HepG2 (cell line): Measurements from ENCODE around the gene TSPAN31. TPM values are rescaled to one million over a fixed set of nuclear protein-coding genes. Genes with fewer than 3 reads are reported as not detected.

Experiments
- ETV5 ChIP-seq: IDR thresholded peaks from 2 replicates; pipeline ENCODE4 v1.6.1; 2018; ENCODE audit warnings: missing biosample characterization, missing genetic modification reagents, inconsistent platforms, borderline replicate concordance
- HDAC2 ChIP-seq: sonication (generic); formaldehyde crosslinking; IDR thresholded peaks from 2 replicates; pipeline ENCODE4 v1.4.0; 2020; ENCODE audit warnings: missing genetic modification reagents
- HOXD1 ChIP-seq: sonication (generic); formaldehyde crosslinking; IDR thresholded peaks from 2 replicates; pipeline ENCODE4 v1.5.0; 2020; ENCODE audit warnings: missing genetic modification reagents
- KMT2B ChIP-seq: IDR thresholded peaks from 2 replicates; pipeline ENCODE4 v1.6.1; 2016; ENCODE audit warnings: missing genetic modification reagents, missing compliant biosample characterization
- MYC ChIP-seq: sonication (generic); formaldehyde crosslinking; IDR thresholded peaks from 2 replicates; pipeline ENCODE4 v1.9.0; 2021; ENCODE audit warnings: missing genetic modification reagents, borderline replicate concordance
- NONO ChIP-seq, 2 experiments: fragments of 450-650 bp in 1 of 2; sonication (generic) in 1 of 2; formaldehyde crosslinking in 1 of 2; IDR thresholded peaks in 1 of 2; conservative IDR thresholded peaks in 1 of 2; 2 replicates each; pipeline versions ENCODE4 v1.6.1 to v1.8.0; 2017 to 2022; ENCODE audit warnings: mild to moderate bottlenecking in 1 of 2, missing genetic modification reagents in 1 of 2, moderate library complexity in 1 of 2
- PITX1 ChIP-seq: sonication (generic); formaldehyde crosslinking; IDR thresholded peaks from 2 replicates; pipeline ENCODE4 v1.5.1; 2020; ENCODE audit warnings: mild to moderate bottlenecking, missing genetic modification reagents
- RORA ChIP-seq: sonication (generic); formaldehyde crosslinking; IDR thresholded peaks from 2 replicates; pipeline ENCODE4 v1.5.0; 2020; ENCODE audit warnings: mild to moderate bottlenecking, missing genetic modification reagents, moderate library complexity
- RXRA ChIP-seq: sonication (generic); formaldehyde crosslinking; IDR thresholded peaks from 2 replicates; pipeline ENCODE4 v1.5.1; 2020; ENCODE audit warnings: missing genetic modification reagents
- SALL1 ChIP-seq: sonication (generic); formaldehyde crosslinking; IDR thresholded peaks from 2 replicates; pipeline ENCODE4 v1.8.0; 2022; ENCODE audit warnings: mild to moderate bottlenecking, missing genetic modification reagents
- SAP130 ChIP-seq: IDR thresholded peaks from 2 replicates; pipeline ENCODE4 v1.6.1; 2016; ENCODE audit warnings: low read depth
- SNAPC5 ChIP-seq: sonication (generic); formaldehyde crosslinking; IDR thresholded peaks from 2 replicates; pipeline ENCODE4 v1.8.1; 2023; ENCODE audit warnings: mild to moderate bottlenecking, missing genetic modification reagents, borderline replicate concordance
- XRCC5 ChIP-seq: fragments of 200-400 bp; formaldehyde crosslinking; optimal IDR thresholded peaks from 2 replicates; pipeline ENCODE3; 2017; ENCODE audit warnings: mild to moderate bottlenecking, low read length
- ZBTB38 ChIP-seq: sonication (generic); formaldehyde crosslinking; IDR thresholded peaks from 2 replicates; pipeline ENCODE4 v1.5.1; 2020; ENCODE audit warnings: mild to moderate bottlenecking, missing genetic modification reagents
- ZFP90 ChIP-seq: sonication (generic); formaldehyde crosslinking; IDR thresholded peaks from 2 replicates; pipeline ENCODE4 v1.8.0; 2022; ENCODE audit warnings: missing genetic modification reagents, mild to moderate bottlenecking, inconsistent platforms, borderline replicate concordance
- ZMYM2 ChIP-seq: sonication (generic); formaldehyde crosslinking; IDR thresholded peaks from 2 replicates; pipeline ENCODE4 v1.8.0; 2022; ENCODE audit warnings: mild to moderate bottlenecking, missing genetic modification reagents
- ZNF207 ChIP-seq: fragments of 450-650 bp; IDR thresholded peaks from 2 replicates; pipeline ENCODE4 v1.6.1; 2016; ENCODE audit warnings: antibody characterized with exemption, borderline replicate concordance
- ZNF234 ChIP-seq: sonication (generic); formaldehyde crosslinking; conservative IDR thresholded peaks from 2 replicates; pipeline ENCODE4 v1.5.1; 2020; ENCODE audit warnings: mild to moderate bottlenecking, missing genetic modification reagents
- ZSCAN25 ChIP-seq: sonication (generic); formaldehyde crosslinking; IDR thresholded peaks from 2 replicates; pipeline ENCODE4 v1.8.0; 2022; ENCODE audit warnings: mild to moderate bottlenecking, missing genetic modification reagents
- polyA plus RNA-seq, 8 experiments: library from polyadenylated mRNA; depleted of rRNA in 3 of 8; stranded (reverse) in 7 of 8; unstranded in 1 of 8; fragments of >200 nt; fragmentation: Illumina TruSeq in 4 of 8; extraction: Trizol in 4 of 8; gene quantifications; 2 replicates each; pipeline versions ENCODE4 v1.2.1 to v1.2.3, GENCODE V29; 2011 to 2016; ENCODE audit warnings: low read depth in 4 of 8, missing spikeins in 1 of 8, mixed read lengths in 1 of 8; ENCODE audit not compliant: insufficient read depth in 1 of 8
- total RNA-seq, 5 experiments: library from RNA; depleted of rRNA; stranded (reverse); fragments of >200 nt; fragmentation: Illumina TruSeq; extraction: Trizol; gene quantifications; 2 replicates each; pipeline ENCODE4 v1.2.3, GENCODE V29; 2016; ENCODE audit warnings: low read depth in 1 of 5
- TF ChIP-seq, protein P1 (sequence below): sonication (generic); formaldehyde crosslinking; IDR thresholded peaks from 2 replicates; pipeline ENCODE4 v1.5.0; 2020; ENCODE audit warnings: missing genetic modification reagents
- TF ChIP-seq, protein P2 (sequence below): sonication (generic); formaldehyde crosslinking; IDR thresholded peaks from 2 replicates; pipeline ENCODE4 v1.4.0; 2020; ENCODE audit warnings: low read depth, mild to moderate bottlenecking, missing genetic modification reagents
- TF ChIP-seq, protein P3 (sequence below): IDR thresholded peaks from 2 replicates; pipeline ENCODE4 v1.6.1; 2016; ENCODE audit warnings: mild to moderate bottlenecking
- TF ChIP-seq, protein P4 (sequence below): sonication (generic); formaldehyde crosslinking; IDR thresholded peaks from 2 replicates; pipeline ENCODE4 v1.4.0; 2020; ENCODE audit warnings: missing genetic modification reagents

TSPAN31 gene
- total and polyA plus RNA-seq, 2 of the 13 experiments (the other 11 are each of a cell fraction or from before 2014, with no cell fraction given) = 10.4 to 24.6 TPM

DNA sequence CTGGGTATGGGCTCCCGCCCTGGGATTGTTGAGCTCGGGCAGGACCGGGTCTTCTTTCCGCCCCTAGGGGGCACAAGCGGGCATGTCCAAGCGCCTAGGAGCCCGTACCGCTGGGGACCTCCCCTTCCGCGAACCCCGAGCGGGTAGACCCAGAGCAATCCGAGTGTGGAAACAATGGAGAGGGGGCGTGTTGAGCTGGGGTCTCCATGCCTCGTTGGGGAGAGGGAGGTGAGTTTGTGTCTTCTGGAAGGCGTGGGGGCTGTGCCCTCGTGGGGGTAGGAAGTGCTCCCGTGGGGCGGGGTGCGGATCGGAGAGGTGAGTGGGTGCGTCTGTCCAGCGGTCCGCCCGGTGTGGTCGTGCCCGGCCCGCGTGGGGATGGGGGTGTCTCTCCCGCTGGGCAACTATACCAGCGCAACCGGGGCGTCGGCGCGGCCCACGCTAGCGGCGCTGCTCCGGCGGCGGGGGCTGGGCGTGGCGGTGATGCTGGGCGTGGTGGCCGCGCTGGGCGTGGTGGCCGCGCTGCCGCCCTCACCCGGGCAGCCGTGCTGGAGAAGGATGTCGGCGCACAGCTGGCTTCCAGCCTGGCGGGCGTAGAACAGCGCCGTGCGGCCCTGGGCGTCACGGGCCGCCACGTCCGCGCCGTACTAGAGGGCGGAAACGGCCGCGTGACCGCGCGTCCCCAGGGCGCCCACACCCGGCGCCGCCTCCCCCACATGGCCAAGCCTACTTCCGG is 18.5 kb upstream of the TSPAN31 start (continued):
- TF ChIP-seq XRCC5 = peak; percentile 80
- 0 out of 2 replicates have a peak, but pooled peaks have one; percentile 37 for TF ChIP-seq ZMYM2 (CRISPR knock-in tag)
- 0 out of 2 replicates have a peak, but pooled peaks have one; percentile 29 for TF ChIP-seq KMT2B (CRISPR knock-in tag)
- 0 out of 2 replicates have a peak, but pooled peaks have one; percentile 77 for TF ChIP-seq ZNF234 (CRISPR knock-in tag)
- peak; percentile 38; the same call in 1 of the 2 replicates for TF ChIP-seq ZFP90
- TF ChIP-seq, protein P1, sequence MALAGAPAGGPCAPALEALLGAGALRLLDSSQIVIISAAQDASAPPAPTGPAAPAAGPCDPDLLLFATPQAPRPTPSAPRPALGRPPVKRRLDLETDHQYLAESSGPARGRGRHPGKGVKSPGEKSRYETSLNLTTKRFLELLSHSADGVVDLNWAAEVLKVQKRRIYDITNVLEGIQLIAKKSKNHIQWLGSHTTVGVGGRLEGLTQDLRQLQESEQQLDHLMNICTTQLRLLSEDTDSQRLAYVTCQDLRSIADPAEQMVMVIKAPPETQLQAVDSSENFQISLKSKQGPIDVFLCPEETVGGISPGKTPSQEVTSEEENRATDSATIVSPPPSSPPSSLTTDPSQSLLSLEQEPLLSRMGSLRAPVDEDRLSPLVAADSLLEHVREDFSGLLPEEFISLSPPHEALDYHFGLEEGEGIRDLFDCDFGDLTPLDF = no peak
- peak; percentile 51; the same call in 1 of the 2 replicates for TF ChIP-seq MYC (CRISPR knock-in tag)
- no peak for TF ChIP-seq SNAPC5
- no peak for TF ChIP-seq RORA (CRISPR knock-in tag)
- peak; percentile 36; the same call in 1 of the 2 replicates for TF ChIP-seq ZBTB38 (CRISPR knock-in tag)
- TF ChIP-seq ETV5 = 0 out of 2 replicates have a peak, but pooled peaks have one; percentile 9
- 0 out of 2 replicates have a peak, but pooled peaks have one; percentile 19 for TF ChIP-seq ZNF207
- TF ChIP-seq, protein P2, sequence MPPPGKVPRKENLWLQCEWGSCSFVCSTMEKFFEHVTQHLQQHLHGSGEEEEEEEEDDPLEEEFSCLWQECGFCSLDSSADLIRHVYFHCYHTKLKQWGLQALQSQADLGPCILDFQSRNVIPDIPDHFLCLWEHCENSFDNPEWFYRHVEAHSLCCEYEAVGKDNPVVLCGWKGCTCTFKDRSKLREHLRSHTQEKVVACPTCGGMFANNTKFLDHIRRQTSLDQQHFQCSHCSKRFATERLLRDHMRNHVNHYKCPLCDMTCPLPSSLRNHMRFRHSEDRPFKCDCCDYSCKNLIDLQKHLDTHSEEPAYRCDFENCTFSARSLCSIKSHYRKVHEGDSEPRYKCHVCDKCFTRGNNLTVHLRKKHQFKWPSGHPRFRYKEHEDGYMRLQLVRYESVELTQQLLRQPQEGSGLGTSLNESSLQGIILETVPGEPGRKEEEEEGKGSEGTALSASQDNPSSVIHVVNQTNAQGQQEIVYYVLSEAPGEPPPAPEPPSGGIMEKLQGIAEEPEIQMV (CRISPR knock-in tag) = 0 out of 2 replicates have a peak, but pooled peaks have one; percentile 34
- TF ChIP-seq HDAC2 (CRISPR knock-in tag) = 0 out of 2 replicates have a peak, but pooled peaks have one; percentile 12
- TF ChIP-seq ZSCAN25 (CRISPR knock-in tag) = no peak
- TF ChIP-seq SALL1 (CRISPR knock-in tag) = peak; percentile 25; the same call in 1 of the 2 replicates
- TF ChIP-seq SAP130 (CRISPR knock-in tag) = peak; percentile 55
- TF ChIP-seq, protein P3, sequence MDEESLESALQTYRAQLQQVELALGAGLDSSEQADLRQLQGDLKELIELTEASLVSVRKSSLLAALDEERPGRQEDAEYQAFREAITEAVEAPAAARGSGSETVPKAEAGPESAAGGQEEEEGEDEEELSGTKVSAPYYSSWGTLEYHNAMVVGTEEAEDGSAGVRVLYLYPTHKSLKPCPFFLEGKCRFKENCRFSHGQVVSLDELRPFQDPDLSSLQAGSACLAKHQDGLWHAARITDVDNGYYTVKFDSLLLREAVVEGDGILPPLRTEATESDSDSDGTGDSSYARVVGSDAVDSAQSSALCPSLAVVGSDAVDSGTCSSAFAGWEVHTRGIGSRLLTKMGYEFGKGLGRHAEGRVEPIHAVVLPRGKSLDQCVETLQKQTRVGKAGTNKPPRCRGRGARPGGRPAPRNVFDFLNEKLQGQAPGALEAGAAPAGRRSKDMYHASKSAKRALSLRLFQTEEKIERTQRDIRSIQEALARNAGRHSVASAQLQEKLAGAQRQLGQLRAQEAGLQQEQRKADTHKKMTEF (CRISPR knock-in tag) = peak; percentile 47
- peak; percentile 34; the same call in 1 of the 2 replicates for TF ChIP-seq RXRA (CRISPR knock-in tag)
- TF ChIP-seq, protein P4, sequence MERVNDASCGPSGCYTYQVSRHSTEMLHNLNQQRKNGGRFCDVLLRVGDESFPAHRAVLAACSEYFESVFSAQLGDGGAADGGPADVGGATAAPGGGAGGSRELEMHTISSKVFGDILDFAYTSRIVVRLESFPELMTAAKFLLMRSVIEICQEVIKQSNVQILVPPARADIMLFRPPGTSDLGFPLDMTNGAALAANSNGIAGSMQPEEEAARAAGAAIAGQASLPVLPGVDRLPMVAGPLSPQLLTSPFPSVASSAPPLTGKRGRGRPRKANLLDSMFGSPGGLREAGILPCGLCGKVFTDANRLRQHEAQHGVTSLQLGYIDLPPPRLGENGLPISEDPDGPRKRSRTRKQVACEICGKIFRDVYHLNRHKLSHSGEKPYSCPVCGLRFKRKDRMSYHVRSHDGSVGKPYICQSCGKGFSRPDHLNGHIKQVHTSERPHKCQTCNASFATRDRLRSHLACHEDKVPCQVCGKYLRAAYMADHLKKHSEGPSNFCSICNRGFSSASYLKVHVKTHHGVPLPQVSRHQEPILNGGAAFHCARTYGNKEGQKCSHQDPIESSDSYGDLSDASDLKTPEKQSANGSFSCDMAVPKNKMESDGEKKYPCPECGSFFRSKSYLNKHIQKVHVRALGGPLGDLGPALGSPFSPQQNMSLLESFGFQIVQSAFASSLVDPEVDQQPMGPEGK (CRISPR knock-in tag) = peak; percentile 62
- peak; percentile 32; the same call in 1 of the 2 replicates for TF ChIP-seq PITX1 (CRISPR knock-in tag)
- no peak for TF ChIP-seq NONO (IDR thresholded peaks at IDR 0.05)
- peak; percentile 48; the same call in 1 of the 2 replicates for TF ChIP-seq NONO (CRISPR knock-in tag; conservative IDR thresholded peaks at IDR 0.05)
- TF ChIP-seq HOXD1 (CRISPR knock-in tag) = 0 out of 2 replicates have a peak, but pooled peaks have one; percentile 17
